Activated naive CD4-positive, alpha-beta T cell treated with anti-CD3 and anti-CD28 coated beads for 36 hours (primary cell): ENCODE measurements around the gene UQCC2. TPM values are rescaled to one million over a fixed set of nuclear protein-coding genes. Genes with fewer than 3 reads are reported as not detected.

Experiments used
- CTCF ChIA-PET: fragments of 350-600 bp; sonication (Branson Sonifier 250); formaldehyde crosslinking; loops from one replicate; lab custom pipeline; 2021; ENCODE audit warnings: antibody characterized with exemption; lab: Charles Lee
- DNase-seq: peaks from one replicate; pipeline ENCODE4 v3.0.0-alpha.2; 2020
- H3K27ac Mint-ChIP-seq: one replicate; pipeline ENCODE4 v1.8.0; 2021; ENCODE audit warnings: mild to moderate bottlenecking, mixed read lengths
- H3K27me3 Mint-ChIP-seq: one replicate; pipeline ENCODE4 v1.8.0; 2021; ENCODE audit warnings: low read depth, mixed read lengths
- H3K36me3 Mint-ChIP-seq: one replicate; pipeline ENCODE4 v1.8.0; 2021; ENCODE audit warnings: low read depth, mixed read lengths
- H3K4me1 Mint-ChIP-seq: one replicate; pipeline ENCODE4 v1.8.0; 2021; ENCODE audit warnings: low read depth, mixed read lengths
- H3K4me3 Mint-ChIP-seq: one replicate; pipeline ENCODE4 v1.8.0; 2021; ENCODE audit warnings: mild to moderate bottlenecking, moderate library complexity, mixed read lengths
- H3K9me3 Mint-ChIP-seq: one replicate; pipeline ENCODE4 v1.8.0; 2021; ENCODE audit warnings: mixed read lengths
- intact Hi-C: fragments of 100-400 bp; cut with micrococcal nuclease; formaldehyde crosslinking; loops from one replicate; pipeline ENCODE4 v1.15.1; 2023
- total RNA-seq, 2 experiments: library from RNA; stranded (reverse); gene quantifications; one replicate each; pipeline ENCODE4 v1.2.3, GENCODE V29; 2021

Gene UQCC2
- 100 to 1,000 TPM; 199 to 205 TPM for total RNA-seq

DNA sequence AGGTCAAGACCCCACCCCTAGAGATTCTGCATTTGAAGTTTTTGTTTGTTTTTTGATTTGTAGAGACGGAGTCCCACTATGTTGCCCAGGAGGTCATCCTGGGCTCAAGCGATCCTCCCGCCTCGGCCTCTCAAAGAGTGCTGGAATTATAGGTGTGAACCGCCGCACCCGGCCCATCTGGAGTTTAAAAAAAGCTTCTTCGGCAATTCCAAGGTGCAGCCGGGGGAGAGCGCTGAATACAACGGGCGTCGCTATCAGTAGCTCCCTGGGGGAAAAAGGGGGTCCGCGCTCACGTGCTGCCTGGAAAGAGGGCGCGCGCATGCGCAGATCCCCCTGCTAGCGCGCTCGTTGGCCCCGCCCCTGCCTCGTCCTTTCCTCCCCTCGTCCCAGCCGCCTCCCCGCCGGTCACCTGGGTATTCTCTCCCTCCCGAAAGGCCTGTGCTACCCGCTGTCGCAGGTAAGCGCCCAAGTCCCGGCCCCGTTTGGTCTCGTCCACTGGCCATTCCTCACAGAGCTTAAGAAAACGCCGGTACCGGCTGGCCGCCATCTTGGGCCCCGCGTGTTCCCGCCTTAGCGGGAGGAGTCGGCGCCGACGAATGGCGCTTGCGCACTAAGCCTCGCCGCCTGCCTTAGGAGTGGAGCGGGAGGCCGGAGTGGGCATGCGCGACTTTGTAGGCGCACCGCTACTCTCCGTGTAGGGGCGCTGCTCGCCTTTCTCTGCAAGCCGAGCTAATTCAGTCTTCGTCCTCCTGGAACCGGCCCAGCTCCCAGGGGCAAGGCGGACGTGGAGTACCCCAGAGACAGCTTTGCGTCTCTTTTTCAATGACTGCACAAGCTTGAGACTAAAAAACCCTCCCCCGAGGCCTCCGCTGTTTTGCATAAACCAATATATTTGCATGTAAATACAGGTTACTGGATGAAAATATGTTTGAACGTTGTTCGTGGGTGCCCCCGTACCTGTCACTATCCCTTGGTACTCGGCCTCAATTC is at the start of gene UQCC2:
UQCC2 (minus strand) TSS at position 561 of the 990 bp plus-strand sequence; CDS start at position 547, 14 bp downstream.
- Mint-ChIP-seq H3K27me3 (no peaks in the 10 kb centered on the region), H3K9me3 (no peaks in the 10 kb centered on the region), H3K36me3 (peaks cover 20% of the 10 kb centered on the region), H3K4me3 (peak within 1 kb of the TSS; percentile 95), H3K4me1 (peaks cover 28% of the 10 kb centered on the region), H3K27ac (peak within 1 kb of the TSS; percentile 96)
- DNase-seq, result peak; percentile 98
- intact Hi-C loops, result loop anchor here (1.0 to 10.0 kb wide), 6 partner anchors 17 to 443 kb away; partner anchors contain the start of genes KIFC1 and LEMD2
- CTCF ChIA-PET, result interaction anchor here (0.6 to 2.2 kb wide), 28 partner anchors 9 to 445 kb away, joined by 3 to 31 read pairs (median 4); partner anchors contain the start of genes BAK1 and ITPR3

DNA sequence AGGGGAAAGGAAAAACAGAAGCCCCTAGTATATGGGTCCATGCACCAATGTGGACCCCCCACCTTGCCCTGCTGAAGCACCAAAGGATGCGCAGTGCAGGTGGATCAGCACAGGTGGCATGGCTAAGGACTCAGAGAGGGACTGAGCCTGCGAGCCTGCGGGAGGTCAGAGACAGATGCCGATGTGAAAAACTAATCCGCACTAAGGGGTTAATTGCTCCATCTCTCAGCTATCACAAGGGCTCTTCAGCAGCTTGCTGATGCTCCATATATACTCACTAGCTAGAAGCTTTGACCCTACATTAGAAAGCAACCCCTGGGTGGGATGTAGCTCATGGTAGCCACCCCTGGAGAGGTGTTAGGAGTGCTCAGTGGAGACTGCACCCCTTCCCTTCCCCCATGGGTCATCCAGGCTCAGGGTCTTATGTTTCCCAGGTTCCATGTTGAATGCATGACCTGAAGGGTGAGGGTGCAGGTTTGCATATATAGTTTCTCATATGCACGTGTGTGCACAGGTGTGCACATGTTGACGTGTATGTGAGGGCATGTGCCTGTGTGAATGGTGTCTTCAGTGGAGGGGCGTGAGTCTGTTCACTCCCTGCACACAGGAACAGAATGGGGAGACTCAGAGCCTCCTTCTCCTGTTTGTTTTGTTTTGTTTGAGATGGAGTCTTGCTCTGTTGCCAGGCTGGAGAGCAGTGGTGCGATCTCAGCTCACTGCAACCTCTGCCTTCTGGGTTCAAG is 48.6 kb upstream of the UQCC2 start:
- no peaks in the 10 kb centered on the region for H3K36me3 Mint-ChIP-seq
- H3K4me1 Mint-ChIP-seq, result no peaks in the 10 kb centered on the region
- no peak for DNase-seq
- CTCF ChIA-PET, result interaction anchor here (1.0 to 2.1 kb wide), 5 partner anchors 10 to 267 kb away, joined by 3 to 8 read pairs (median 6); partner anchors contain the start of gene UQCC2
- no peaks in the 10 kb centered on the region for H3K27me3 Mint-ChIP-seq
- no peak overlapping the region for H3K4me3 Mint-ChIP-seq
- no peaks in the 10 kb centered on the region for H3K9me3 Mint-ChIP-seq
- intact Hi-C loops, result no loop called here
- no peak overlapping the region for H3K27ac Mint-ChIP-seq

DNA sequence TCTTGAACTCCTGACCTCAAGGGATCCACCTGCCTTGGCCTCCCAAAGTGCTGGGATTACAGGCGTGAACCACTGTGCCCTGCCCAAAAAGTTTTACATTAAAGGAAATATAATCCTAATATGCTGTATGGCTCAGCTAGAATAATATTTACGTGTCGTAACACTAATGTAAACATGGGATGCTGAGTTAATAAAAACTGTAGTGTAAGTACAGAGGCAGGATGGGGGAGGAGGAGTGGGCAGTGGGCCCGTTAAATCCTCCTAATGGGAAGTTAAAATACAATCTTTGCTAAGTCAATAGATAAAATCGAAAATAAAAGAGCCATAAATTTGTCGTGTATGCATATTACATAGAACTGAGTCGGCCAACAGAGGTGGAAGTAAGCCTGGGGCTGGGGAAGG is 47.3 kb upstream of the UQCC2 start:
- intact Hi-C loops, result no loop called here
- CTCF ChIA-PET, result interaction anchor here (1.1 kb wide), 1 partner anchor 269 kb away, joined by 3 read pairs; no protein-coding TSS in a partner anchor
- DNase-seq, result no peak
- H3K4me1 Mint-ChIP-seq, result no peaks in the 10 kb centered on the region
- no peak overlapping the region for H3K4me3 Mint-ChIP-seq
- H3K9me3 Mint-ChIP-seq, result no peaks in the 10 kb centered on the region
- H3K27me3 Mint-ChIP-seq, result no peaks in the 10 kb centered on the region
- no peak overlapping the region for H3K27ac Mint-ChIP-seq
- H3K36me3 Mint-ChIP-seq, result no peaks in the 10 kb centered on the region

DNA sequence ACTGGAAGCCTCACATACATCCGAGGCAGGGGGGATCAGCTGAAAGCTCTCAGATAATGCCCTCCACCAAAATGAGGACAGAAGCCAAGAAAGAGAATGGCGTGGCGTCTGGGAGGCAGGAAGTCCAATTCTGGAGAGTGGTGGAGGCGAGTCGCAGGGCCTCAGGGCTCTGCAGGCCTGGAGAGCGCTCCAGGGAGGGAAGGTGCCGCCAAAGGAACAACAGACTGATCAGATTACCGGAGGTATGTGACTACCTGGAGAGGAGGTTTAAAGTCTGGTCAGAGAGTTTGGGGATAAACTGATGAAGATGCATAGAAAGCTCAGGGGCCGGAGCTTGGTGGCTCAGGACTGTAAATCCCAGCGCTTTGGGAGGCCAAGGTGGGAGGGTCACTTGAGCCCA is 46.4 kb upstream of the UQCC2 start:
- CTCF ChIA-PET, result interaction anchor here (1.0 to 1.3 kb wide), 2 partner anchors 9 to 13 kb away, joined by 4 read pairs; no protein-coding TSS in a partner anchor
- no peak for DNase-seq
- H3K4me1 Mint-ChIP-seq, result no peaks in the 10 kb centered on the region
- no peaks in the 10 kb centered on the region for H3K36me3 Mint-ChIP-seq
- no peak overlapping the region for H3K4me3 Mint-ChIP-seq
- intact Hi-C loops, result no loop called here
- H3K27me3 Mint-ChIP-seq, result no peaks in the 10 kb centered on the region
- H3K9me3 Mint-ChIP-seq, result no peaks in the 10 kb centered on the region
- H3K27ac Mint-ChIP-seq, result no peak overlapping the region

GRCh38 chr6:33757113-33757512 is 45.6 kb upstream of the UQCC2 start:
- no peak for DNase-seq
- Mint-ChIP-seq H3K4me3 (no peak overlapping the region), H3K9me3 (no peaks in the 10 kb centered on the region), H3K27ac (no peak overlapping the region), H3K4me1 (no peaks in the 10 kb centered on the region), H3K36me3 (no peaks in the 10 kb centered on the region), H3K27me3 (no peaks in the 10 kb centered on the region)
- CTCF ChIA-PET, result interaction anchor here (1.0 to 1.3 kb wide), 2 partner anchors 10 to 14 kb away, joined by 4 read pairs; no protein-coding TSS in a partner anchor
- intact Hi-C loops, result no loop called here

DNA sequence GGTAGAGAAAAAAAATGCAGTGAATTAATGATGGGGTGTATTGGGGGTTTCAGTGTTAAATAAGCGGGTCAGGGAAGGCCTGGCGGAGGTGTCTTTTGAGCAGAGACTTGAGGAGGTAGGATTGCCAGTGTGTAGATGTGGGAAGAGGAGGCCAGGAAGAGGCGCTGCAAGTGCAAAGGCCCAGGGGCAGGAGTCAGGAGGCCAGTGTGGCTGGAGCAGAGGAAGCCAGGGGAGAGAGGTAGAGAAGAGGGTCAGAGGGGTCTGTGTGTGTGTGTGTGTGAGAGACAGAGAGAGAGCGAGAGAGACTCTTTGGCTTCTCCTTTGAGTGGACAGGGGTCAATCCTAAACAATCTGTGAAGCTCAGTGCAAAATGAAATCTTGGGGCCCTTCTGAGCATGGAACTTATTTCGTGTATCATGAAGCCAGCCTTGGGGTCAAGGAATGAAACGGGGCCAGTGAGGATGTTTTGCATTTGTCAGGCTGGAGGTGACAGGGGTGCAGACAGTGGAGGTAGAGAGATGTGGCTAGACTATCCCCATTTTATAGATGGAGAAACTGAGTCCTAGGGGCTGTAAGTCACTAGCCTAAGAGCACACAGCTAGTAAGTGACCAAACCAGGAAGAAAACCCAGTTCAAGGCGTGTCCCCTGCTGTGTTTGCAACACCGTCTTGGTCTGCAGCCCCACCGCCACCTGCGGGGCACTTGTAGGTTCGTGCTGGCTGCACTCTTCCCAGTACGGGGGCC is 44.9 kb upstream of the UQCC2 start:
- Mint-ChIP-seq H3K4me1 (no peaks in the 10 kb centered on the region), H3K9me3 (no peaks in the 10 kb centered on the region), H3K27ac (no peak overlapping the region)

GRCh38 chr6:33755070-33755869 is 43.8 kb upstream of the UQCC2 start:
- Mint-ChIP-seq H3K27me3 (no peaks in the 10 kb centered on the region), H3K4me1 (no peaks in the 10 kb centered on the region), H3K27ac (no peak overlapping the region), H3K9me3 (no peaks in the 10 kb centered on the region), H3K4me3 (no peak overlapping the region), H3K36me3 (no peaks in the 10 kb centered on the region)
- CTCF ChIA-PET, result no interaction called here
- no peak for DNase-seq
- intact Hi-C loops, result no loop called here

More for the DNA sequence above, 44.9 kb upstream of the UQCC2 start:
- Mint-ChIP-seq H3K27me3 (no peaks in the 10 kb centered on the region), H3K36me3 (no peaks in the 10 kb centered on the region), H3K4me3 (no peak overlapping the region)
- CTCF ChIA-PET, result no interaction called here
- no peak for DNase-seq
- intact Hi-C loops, result no loop called here

- H3K27me3 Mint-ChIP-seq, result no peaks in the 10 kb centered on the region
- intact Hi-C loops, result no loop called here
- no peak for DNase-seq
- no peak overlapping the region for H3K4me3 Mint-ChIP-seq
- no peaks in the 10 kb centered on the region for H3K36me3 Mint-ChIP-seq
- H3K27ac Mint-ChIP-seq, result no peak overlapping the region
- CTCF ChIA-PET, result no interaction called here
- no peaks in the 10 kb centered on the region for H3K4me1 Mint-ChIP-seq
- H3K9me3 Mint-ChIP-seq, result no peaks in the 10 kb centered on the region
Observed at GRCh38 chr6:33754222-33754621, 42.7 kb upstream of the UQCC2 start.

GRCh38 chr6:33752646-33753015 is 41.1 kb upstream of the UQCC2 start:
- no peaks in the 10 kb centered on the region for H3K4me1 Mint-ChIP-seq
- no peak overlapping the region for H3K4me3 Mint-ChIP-seq
- H3K9me3 Mint-ChIP-seq, result no peaks in the 10 kb centered on the region
- CTCF ChIA-PET, result no interaction called here
- no peak overlapping the region for H3K27ac Mint-ChIP-seq
- DNase-seq, result no peak
- intact Hi-C loops, result no loop called here
- no peaks in the 10 kb centered on the region for H3K27me3 Mint-ChIP-seq
- no peaks in the 10 kb centered on the region for H3K36me3 Mint-ChIP-seq

GRCh38 chr6:33751771-33752645 is 40.5 kb upstream of the UQCC2 start:
- CTCF ChIA-PET, result no interaction called here
- Mint-ChIP-seq H3K36me3 (no peaks in the 10 kb centered on the region), H3K4me3 (no peak overlapping the region), H3K27ac (no peak overlapping the region), H3K27me3 (no peaks in the 10 kb centered on the region), H3K9me3 (no peaks in the 10 kb centered on the region), H3K4me1 (no peaks in the 10 kb centered on the region)
- intact Hi-C loops, result no loop called here
- no peak for DNase-seq
